ENCODE measurements around the gene CBLN3.
A peak's percentile ranks its signal among the peaks of the same experiment; 100 is the strongest.

The CBLN3 gene

DNA sequence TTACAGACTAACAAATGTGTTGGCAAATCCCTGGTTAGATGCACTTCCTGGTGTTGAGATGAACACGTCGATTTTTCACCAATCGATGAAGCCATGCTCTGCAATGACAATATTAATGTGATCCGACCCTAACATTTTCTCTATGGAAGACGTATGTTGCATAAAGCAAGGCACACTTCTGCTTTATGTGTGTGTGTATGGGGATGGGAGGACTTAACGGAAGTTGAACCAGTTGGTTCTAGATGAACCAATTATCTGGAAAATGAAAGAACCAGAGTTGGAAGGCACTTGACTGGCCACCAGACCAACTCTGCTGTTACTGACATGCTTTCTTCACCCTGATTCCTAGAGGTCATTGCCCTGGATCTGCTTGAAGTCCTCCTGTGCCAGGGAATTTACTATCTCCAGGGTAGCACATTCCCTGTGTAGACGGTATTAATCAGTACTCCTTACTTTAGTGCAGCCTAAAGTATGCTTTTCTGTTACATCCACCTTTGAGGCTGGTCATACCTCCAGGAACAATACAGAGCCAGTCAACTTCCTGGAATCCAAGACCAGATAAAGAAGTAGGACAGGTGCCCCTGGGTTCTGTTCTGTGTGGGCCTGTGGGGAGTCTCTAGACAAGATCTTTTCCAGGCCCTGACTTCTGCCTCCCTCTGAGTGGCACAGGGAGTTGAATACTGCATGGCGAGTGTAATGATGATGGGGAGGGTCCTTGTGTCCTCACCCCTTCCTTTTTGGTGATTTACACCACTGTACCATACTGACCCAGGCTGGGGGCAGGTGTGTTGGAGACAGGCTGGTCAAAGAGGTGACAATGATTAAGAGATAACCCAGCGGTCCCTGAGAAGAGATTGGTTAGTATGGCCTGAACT lies 9.0 kb upstream of the CBLN3 start:
- DNase-seq = no peak

DNA sequence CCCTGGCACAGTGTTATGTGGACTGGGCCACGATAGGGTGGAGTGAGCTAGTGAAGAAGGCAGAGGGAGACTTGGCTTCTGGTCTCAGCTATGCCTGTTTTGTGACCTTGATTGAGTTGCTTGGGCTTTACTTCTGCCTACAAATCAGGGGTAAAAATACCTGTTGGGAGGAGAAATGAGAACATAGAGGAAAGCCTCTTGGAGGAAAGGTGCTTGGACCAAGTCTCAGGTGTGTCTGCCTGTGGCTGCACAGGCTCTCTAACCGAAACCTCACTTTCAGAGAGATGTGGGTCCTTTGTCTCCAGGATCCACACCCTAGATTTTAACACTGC lies 8.2 kb upstream of the CBLN3 start:
- no peak for DNase-seq

GRCh38 chr14:24437020-24437735 lies 7.7 kb upstream of the CBLN3 start:
- DNase-seq = no peak

DNA sequence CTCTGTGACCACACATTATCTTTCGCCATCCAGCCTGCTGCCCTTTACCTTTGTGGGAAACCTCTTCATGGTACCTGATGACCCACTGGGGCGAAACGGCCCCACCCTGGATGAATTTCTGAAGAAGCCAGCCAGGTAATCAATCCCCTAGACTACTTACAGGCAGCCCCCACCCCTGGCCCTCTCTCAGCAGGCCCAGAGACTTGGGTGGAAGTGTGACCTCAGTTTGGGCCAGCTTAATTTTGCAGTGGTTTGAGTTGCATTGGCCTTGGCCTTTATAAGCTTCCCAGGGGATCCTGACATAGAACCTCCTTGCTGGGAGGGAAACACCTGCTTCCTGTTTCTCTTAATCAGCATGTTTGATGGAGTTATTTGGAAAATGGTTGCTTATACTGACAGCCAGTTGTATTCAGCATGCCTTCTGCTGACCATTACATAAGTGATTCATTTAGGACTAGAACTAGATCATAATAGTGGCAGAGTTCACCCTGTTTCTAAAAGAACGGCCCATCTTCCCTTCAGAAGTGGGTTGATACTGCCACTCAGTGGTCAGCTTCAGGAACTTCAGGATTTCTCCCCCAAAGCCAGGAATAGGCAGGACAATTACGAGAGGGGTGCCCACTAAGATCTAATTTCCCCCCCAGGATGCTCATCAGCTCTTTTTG lies 7.0 kb upstream of the CBLN3 start:
- DNase-seq = peak; percentile 52

GRCh38 chr14:24435998-24436354 lies 6.5 kb upstream of the CBLN3 start:
- no peak for DNase-seq

- DNase-seq = no peak
Measured at GRCh38 chr14:24435192-24435810, 5.8 kb upstream of the CBLN3 start.

- DNase-seq = no peak
Measured at GRCh38 chr14:24434676-24435075, 5.2 kb upstream of the CBLN3 start.

GRCh38 chr14:24434036-24434435 lies 4.6 kb upstream of the CBLN3 start:
- DNase-seq = no peak

DNA sequence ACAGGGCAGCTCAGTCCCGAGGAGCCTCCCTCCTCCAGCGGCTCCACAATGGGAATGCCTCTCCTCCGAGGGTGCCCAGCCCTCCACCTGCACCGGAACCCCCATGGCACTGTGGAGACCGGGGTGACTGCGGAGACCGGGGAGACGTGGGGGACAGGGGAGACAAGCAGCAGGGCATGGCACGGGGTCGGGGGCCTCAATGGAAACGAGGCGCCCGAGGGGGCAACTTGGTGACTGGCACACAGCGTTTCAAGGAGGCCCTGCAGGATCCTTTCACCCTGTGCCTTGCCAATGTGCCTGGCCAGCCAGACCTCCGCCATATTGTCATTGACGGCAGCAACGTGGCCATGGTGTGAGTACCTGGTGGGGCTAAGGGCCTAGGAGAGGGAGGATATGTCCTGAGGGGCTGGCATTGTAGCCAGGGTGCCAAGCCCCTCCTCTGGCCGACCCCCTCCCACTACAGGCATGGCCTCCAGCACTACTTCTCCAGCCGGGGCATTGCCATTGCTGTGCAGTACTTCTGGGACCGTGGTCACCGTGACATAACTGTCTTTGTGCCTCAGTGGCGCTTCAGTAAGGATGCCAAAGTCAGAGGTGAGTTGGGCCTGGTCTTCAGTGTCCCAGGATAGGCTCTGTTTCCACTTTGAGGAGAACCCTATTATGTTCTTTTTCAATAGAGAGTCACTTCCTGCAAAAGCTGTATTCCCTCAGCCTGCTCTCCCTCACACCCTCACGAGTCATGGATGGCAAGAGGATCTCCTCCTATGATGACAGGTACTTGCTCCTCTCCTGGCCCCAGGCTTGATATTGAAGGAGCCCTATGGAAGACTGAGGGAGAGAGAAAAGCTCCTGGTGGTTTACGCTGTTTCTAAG lies 3.0 kb upstream of the CBLN3 start:
- DNase-seq = no peak

DNA sequence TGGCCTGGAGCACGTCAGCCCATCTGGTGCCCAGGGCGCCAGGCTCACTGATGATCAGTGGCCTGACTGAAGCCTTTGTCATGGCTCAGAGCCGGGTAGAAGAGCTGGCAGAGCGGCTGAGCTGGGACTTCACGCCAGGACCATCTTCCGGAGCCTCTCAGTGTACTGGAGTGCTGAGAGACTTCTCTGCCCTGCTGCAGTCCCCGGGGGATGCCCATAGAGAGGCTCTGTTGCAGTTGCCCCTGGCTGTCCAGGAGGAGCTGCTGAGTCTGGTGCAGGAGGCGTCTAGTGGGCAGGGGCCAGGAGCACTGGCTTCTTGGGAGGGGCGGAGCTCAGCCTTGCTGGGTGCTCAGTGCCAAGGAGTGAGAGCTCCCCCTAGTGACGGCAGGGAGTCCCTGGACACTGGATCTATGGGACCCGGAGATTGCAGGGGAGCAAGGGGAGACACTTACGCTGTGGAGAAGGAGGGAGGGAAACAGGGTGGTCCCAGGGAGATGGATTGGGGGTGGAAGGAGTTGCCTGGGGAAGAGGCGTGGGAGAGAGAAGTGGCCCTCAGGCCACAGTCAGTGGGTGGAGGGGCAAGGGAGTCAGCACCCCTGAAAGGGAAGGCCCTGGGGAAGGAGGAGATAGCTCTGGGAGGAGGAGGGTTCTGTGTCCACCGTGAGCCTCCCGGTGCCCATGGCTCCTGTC lies 2.2 kb upstream of the CBLN3 start:
- peak; percentile 83 for DNase-seq

DNA sequence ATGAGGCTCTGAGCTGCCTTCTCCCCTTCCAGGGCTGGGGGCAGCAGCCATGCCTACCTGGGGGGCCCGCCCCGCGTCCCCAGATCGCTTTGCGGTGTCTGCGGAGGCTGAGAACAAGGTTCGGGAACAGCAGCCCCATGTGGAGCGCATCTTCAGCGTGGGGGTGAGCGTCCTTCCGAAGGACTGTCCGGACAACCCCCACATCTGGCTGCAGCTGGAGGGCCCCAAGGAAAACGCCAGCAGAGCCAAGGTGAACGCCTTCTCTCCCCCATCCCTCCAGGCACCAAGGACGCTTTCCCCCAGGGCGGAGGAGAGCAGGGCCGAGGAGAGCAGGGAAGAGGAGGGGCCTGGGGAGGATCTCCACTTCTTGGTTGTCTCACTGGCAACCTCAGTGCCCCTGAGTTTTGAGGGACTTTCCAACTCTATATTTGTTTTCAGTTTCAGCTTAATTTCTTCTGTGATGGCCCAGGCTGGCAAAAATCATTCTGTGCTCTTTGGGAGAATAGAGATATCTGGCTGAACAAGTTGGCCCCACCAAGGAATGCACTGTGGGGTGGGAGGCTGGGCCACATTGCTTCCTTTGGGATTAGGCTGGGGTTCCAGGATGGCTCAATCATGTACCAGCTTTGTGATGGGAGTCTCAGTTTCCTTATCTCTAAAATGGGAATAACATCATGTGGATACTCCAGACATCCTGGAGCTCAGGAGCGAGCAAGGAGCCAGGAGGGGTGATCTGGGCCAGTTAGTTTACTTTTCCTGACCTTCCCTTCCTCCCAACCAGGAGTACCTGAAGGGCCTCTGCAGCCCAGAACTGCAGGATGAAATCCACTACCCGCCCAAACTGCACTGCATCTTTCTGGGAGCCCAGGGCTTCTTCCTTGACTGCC lies 1.5 kb upstream of the CBLN3 start:
- no peak for DNase-seq

DNA sequence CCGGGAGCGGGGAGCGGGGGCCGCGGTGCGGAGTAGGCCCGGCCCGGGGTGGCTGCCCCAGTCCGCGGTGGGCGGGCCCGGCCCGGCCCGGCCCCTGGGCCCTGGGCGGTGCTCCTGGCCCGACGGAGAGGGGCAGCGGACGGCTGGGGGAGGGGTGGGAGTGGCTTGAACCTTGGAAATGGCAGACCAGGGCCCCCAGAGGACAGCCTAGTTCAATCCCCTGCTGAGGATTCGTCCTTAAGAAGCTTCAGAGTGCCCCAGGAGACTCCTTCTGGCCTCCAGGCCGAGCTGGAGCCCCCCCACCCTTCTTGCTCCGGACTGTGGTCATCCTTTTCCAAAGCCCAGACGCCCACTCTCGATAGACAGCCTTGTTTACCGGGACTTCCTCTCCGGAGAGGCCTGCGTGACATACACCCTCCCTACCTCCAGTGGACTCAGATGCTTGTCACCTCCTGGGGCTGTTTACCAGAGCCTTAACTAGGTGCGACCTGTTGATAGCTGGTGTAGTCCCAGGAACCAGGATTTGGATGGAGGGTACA lies 744 bp upstream of the CBLN3 start:
- DNase-seq = peak; percentile 54

DNA sequence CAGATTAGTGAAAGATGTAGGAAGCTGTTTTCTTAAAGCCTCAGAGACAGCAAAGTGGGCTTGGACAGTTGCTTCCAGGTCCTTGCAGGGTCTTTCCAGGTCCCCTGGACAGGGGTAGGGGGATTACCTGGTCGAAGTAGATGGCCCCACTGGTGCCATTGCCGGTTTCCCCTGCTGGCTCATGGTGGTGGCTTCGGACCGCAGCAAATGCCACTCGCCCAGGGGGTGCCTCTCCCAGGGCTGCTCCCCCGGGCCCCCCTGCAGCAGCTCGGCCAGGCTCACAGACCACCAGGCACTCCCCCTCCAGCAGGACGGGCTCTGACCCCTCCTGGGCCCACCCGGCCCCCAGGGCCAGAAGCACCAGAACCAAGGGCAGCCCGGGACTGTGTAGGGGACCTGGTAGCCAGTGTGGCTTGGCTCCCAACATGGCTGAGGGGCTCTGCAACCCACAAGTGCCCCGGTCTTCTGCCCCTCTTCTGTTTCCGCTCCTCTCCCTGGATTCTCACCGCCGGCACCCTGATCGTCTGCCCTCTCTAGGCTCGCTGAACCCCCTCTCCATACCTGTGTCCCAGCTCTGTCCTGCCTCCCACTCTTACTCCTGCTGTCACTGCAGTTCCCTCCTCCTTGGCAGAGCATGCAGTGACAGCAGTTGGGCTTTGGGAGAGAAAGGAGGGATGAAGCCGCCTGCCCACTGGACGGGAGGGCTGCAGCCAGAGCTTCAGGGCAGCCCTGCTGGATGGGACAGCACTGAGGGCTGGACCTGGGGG lies 657 bp downstream of the CBLN3 start:
- DNase-seq = no peak

GRCh38 chr14:24427537-24428508 lies 1.6 kb downstream of the CBLN3 start:
- no peak for DNase-seq

DNA sequence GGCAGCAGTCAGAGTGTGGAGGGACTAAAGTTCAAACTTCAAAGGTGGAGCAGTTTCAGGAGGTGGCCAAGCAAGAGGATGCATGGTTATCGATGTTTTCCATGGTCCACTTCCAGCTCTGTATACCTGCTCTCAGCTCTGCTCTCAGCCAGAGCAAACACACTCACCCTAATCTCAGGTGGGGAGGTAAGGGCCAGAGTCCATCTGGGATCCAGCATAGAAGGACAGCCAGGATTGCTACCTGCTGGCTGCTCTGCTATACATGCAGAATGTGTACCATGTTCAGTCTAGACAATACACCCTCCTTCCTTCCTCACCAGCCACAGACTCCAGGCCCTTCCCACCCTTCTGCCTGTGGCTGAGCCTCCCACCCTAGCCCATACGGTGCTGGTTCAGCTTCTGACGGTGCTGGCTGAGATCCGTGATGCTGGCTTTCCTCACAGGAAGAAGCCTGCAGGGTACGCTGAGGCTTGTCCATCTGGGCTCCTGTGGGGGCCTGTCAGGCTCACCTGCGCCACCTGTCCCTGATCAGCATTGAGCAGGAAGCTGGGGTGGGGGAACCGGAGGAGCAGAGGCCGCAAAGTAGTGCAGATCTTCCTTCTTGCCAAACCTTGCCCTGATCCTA lies 2.4 kb downstream of the CBLN3 start:
- peak; percentile 40 for DNase-seq

- DNase-seq = no peak
Measured at GRCh38 chr14:24426150-24426911, 3.1 kb downstream of the CBLN3 start.

GRCh38 chr14:24425704-24426103 lies 3.8 kb downstream of the CBLN3 start:
- peak; percentile 9 for DNase-seq

Data from NCI-H146 (cell line).